HepG2 (cell line): Measurements from ENCODE around the gene UBE2S. TPM values are rescaled to one million over a fixed set of nuclear protein-coding genes. Genes with fewer than 3 reads are reported as not detected.

Experiments used
- BRCA1 ChIP-seq: sonication (generic); formaldehyde crosslinking; IDR thresholded peaks from 2 replicates; pipeline ENCODE4 v1.4.0; 2020; ENCODE audit warnings: missing genetic modification reagents
- CBX1 ChIP-seq: IDR thresholded peaks from one replicate; pipeline ENCODE4 v1.6.1; 2016; ENCODE audit warnings: antibody characterized with exemption, low read depth
- CCAR2 ChIP-seq: fragments of 200-400 bp; formaldehyde crosslinking; optimal IDR thresholded peaks from 2 replicates; pipeline ENCODE3; 2018; ENCODE audit warnings: low read depth, mild to moderate bottlenecking, low read length, moderate library complexity
- FOXO4 ChIP-seq: sonication (generic); formaldehyde crosslinking; conservative IDR thresholded peaks from 2 replicates; pipeline ENCODE4 v1.8.1; 2023; ENCODE audit warnings: missing genetic modification reagents
- KLF16 ChIP-seq, 2 experiments: sonication (generic) in 1 of 2; formaldehyde crosslinking in 1 of 2; IDR thresholded peaks; 2 replicates each; pipeline versions ENCODE4 v1.6.1 to v1.8.0; 2016 to 2023; ENCODE audit warnings: missing genetic modification reagents in 2 of 2, missing compliant biosample characterization in 1 of 2
- KMT2A ChIP-seq: sonication (generic); formaldehyde crosslinking; IDR thresholded peaks from 2 replicates; pipeline ENCODE4 v1.4.0; 2020; ENCODE audit warnings: missing genetic modification reagents
- PHF8 ChIP-seq: sonication (generic); formaldehyde crosslinking; IDR thresholded peaks from 2 replicates; pipeline ENCODE4 v1.5.0; 2020; ENCODE audit warnings: missing genetic modification reagents
- SMARCE1 ChIP-seq: fragments of 450-650 bp; IDR thresholded peaks from 2 replicates; pipeline ENCODE4 v1.6.1; 2017; ENCODE audit warnings: borderline replicate concordance
- SSRP1 ChIP-seq: IDR thresholded peaks from 2 replicates; pipeline ENCODE4 v1.6.1; 2016; ENCODE audit warnings: control low read depth
- TBP ChIP-seq: sonication (generic); formaldehyde crosslinking; IDR thresholded peaks from 2 replicates; pipeline ENCODE4 v1.5.0; 2020; ENCODE audit warnings: missing genetic modification reagents
- ZNF552 ChIP-seq: sonication (generic); formaldehyde crosslinking; IDR thresholded peaks from 2 replicates; pipeline ENCODE4 v1.9.0; 2022; ENCODE audit warnings: missing genetic modification reagents, mild to moderate bottlenecking, borderline replicate concordance
- ZNF570 ChIP-seq: sonication (generic); formaldehyde crosslinking; IDR thresholded peaks from 2 replicates; pipeline ENCODE4 v1.4.0; 2020; ENCODE audit warnings: mild to moderate bottlenecking, missing genetic modification reagents, borderline replicate concordance
- ZNF598 ChIP-seq: sonication (generic); formaldehyde crosslinking; IDR thresholded peaks from 2 replicates; pipeline ENCODE4 v1.5.1; 2020; ENCODE audit warnings: mild to moderate bottlenecking, missing genetic modification reagents, borderline replicate concordance
- polyA plus RNA-seq, 8 experiments: library from polyadenylated mRNA; depleted of rRNA in 3 of 8; stranded (reverse) in 7 of 8; unstranded in 1 of 8; fragments of >200 nt; fragmentation: Illumina TruSeq in 4 of 8; extraction: Trizol in 4 of 8; gene quantifications; 2 replicates each; pipeline versions ENCODE4 v1.2.1 to v1.2.3, GENCODE V29; 2011 to 2016; ENCODE audit warnings: low read depth in 4 of 8, missing spikeins in 1 of 8, mixed read lengths in 1 of 8; ENCODE audit not compliant: insufficient read depth in 1 of 8
- total RNA-seq, 5 experiments: library from RNA; depleted of rRNA; stranded (reverse); fragments of >200 nt; fragmentation: Illumina TruSeq; extraction: Trizol; gene quantifications; 2 replicates each; pipeline ENCODE4 v1.2.3, GENCODE V29; 2016; ENCODE audit warnings: low read depth in 1 of 5
- TF ChIP-seq, protein P1 (sequence below): sonication (generic); formaldehyde crosslinking; IDR thresholded peaks from 2 replicates; pipeline ENCODE4 v1.4.0; 2020; ENCODE audit warnings: missing genetic modification reagents, borderline replicate concordance
- TF ChIP-seq, protein P2 (sequence below): sonication (generic); formaldehyde crosslinking; IDR thresholded peaks from 2 replicates; pipeline ENCODE4 v1.5.0; 2020; ENCODE audit warnings: missing genetic modification reagents, mild to moderate bottlenecking, borderline replicate concordance
- TF ChIP-seq, protein P3 (sequence below): IDR thresholded peaks from 2 replicates; pipeline ENCODE4 v1.4.0; 2020; ENCODE audit warnings: mild to moderate bottlenecking, missing genetic modification reagents

The UBE2S gene
- total and polyA plus RNA-seq, 2 of the 13 experiments (the other 11 are each of a cell fraction or from before 2014, with no cell fraction given): 32.2 to 39.3 TPM

GRCh38 chr19:55407800-55408532 is 378 bp upstream of the UBE2S start (continued):
- TF ChIP-seq, protein P1, sequence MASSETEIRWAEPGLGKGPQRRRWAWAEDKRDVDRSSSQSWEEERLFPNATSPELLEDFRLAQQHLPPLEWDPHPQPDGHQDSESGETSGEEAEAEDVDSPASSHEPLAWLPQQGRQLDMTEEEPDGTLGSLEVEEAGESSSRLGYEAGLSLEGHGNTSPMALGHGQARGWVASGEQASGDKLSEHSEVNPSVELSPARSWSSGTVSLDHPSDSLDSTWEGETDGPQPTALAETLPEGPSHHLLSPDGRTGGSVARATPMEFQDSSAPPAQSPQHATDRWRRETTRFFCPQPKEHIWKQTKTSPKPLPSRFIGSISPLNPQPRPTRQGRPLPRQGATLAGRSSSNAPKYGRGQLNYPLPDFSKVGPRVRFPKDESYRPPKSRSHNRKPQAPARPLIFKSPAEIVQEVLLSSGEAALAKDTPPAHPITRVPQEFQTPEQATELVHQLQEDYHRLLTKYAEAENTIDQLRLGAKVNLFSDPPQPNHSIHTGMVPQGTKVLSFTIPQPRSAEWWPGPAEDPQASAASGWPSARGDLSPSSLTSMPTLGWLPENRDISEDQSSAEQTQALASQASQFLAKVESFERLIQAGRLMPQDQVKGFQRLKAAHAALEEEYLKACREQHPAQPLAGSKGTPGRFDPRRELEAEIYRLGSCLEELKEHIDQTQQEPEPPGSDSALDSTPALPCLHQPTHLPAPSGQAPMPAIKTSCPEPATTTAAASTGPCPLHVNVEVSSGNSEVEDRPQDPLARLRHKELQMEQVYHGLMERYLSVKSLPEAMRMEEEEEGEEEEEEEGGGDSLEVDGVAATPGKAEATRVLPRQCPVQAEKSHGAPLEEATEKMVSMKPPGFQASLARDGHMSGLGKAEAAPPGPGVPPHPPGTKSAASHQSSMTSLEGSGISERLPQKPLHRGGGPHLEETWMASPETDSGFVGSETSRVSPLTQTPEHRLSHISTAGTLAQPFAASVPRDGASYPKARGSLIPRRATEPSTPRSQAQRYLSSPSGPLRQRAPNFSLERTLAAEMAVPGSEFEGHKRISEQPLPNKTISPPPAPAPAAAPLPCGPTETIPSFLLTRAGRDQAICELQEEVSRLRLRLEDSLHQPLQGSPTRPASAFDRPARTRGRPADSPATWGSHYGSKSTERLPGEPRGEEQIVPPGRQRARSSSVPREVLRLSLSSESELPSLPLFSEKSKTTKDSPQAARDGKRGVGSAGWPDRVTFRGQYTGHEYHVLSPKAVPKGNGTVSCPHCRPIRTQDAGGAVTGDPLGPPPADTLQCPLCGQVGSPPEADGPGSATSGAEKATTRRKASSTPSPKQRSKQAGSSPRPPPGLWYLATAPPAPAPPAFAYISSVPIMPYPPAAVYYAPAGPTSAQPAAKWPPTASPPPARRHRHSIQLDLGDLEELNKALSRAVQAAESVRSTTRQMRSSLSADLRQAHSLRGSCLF (CRISPR knock-in tag): no peak
- no peak for TF ChIP-seq CCAR2
- no peak for TF ChIP-seq BRCA1 (CRISPR knock-in tag)
- no peak for TF ChIP-seq KMT2A (CRISPR knock-in tag)
- TF ChIP-seq PHF8 (CRISPR knock-in tag): peak; percentile 68
- no peak for TF ChIP-seq SSRP1 (CRISPR knock-in tag)
- 0 out of 2 replicates have a peak, but pooled peaks have one; percentile 63 for TF ChIP-seq ZNF570 (CRISPR knock-in tag)
- TF ChIP-seq, protein P2, sequence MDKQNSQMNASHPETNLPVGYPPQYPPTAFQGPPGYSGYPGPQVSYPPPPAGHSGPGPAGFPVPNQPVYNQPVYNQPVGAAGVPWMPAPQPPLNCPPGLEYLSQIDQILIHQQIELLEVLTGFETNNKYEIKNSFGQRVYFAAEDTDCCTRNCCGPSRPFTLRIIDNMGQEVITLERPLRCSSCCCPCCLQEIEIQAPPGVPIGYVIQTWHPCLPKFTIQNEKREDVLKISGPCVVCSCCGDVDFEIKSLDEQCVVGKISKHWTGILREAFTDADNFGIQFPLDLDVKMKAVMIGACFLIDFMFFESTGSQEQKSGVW: no peak
- no peak for TF ChIP-seq FOXO4 (CRISPR knock-in tag)
- no peak for TF ChIP-seq TBP
- TF ChIP-seq, protein P3, sequence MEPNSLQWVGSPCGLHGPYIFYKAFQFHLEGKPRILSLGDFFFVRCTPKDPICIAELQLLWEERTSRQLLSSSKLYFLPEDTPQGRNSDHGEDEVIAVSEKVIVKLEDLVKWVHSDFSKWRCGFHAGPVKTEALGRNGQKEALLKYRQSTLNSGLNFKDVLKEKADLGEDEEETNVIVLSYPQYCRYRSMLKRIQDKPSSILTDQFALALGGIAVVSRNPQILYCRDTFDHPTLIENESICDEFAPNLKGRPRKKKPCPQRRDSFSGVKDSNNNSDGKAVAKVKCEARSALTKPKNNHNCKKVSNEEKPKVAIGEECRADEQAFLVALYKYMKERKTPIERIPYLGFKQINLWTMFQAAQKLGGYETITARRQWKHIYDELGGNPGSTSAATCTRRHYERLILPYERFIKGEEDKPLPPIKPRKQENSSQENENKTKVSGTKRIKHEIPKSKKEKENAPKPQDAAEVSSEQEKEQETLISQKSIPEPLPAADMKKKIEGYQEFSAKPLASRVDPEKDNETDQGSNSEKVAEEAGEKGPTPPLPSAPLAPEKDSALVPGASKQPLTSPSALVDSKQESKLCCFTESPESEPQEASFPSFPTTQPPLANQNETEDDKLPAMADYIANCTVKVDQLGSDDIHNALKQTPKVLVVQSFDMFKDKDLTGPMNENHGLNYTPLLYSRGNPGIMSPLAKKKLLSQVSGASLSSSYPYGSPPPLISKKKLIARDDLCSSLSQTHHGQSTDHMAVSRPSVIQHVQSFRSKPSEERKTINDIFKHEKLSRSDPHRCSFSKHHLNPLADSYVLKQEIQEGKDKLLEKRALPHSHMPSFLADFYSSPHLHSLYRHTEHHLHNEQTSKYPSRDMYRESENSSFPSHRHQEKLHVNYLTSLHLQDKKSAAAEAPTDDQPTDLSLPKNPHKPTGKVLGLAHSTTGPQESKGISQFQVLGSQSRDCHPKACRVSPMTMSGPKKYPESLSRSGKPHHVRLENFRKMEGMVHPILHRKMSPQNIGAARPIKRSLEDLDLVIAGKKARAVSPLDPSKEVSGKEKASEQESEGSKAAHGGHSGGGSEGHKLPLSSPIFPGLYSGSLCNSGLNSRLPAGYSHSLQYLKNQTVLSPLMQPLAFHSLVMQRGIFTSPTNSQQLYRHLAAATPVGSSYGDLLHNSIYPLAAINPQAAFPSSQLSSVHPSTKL (CRISPR knock-in tag): no peak
- no peak for TF ChIP-seq ZNF552 (CRISPR knock-in tag)
- 0 out of 4 replicates have a peak, but pooled peaks of 1 of the 2 experiments have one; percentile 62 for TF ChIP-seq KLF16 (CRISPR knock-in tag; IDR thresholded peaks at IDR 0.05)
- TF ChIP-seq CBX1: no peak
- TF ChIP-seq SMARCE1: no peak
- TF ChIP-seq ZNF598 (CRISPR knock-in tag): no peak
